Cerebellar nuclear complex (tissue), 1 donor: ENCODE data around the gene GPR101.
A peak's percentile ranks its signal among the peaks of the same experiment; 100 is the strongest.

Experiments used
- DNase-seq, 2 experiments: peaks; one replicate each; lab custom pipeline; 2025; lab: John Stamatoyannopoulos, UW

The GPR101 gene

GRCh38 chrX:137033774-137034507 is at the start of gene GPR101:
TSS of gene GPR101 (minus strand) at chrX:137033995. CDS start at chrX:137031674, 2,321 bp downstream.
- no peak for DNase-seq

GRCh38 chrX:137081239-137081638 is 47.4 kb upstream of the GPR101 start:
- DNase-seq = no peak

- no peak for DNase-seq
Observed at GRCh38 chrX:137072396-137072795, 38.6 kb upstream of the GPR101 start.

GRCh38 chrX:137071596-137071995 is 37.8 kb upstream of the GPR101 start:
- DNase-seq = no peak

GRCh38 chrX:137067147-137067546 is 33.4 kb upstream of the GPR101 start:
- DNase-seq = no peak

- DNase-seq = no peak
Observed at GRCh38 chrX:137062915-137063617, 29.3 kb upstream of the GPR101 start.

GRCh38 chrX:137058339-137059127 is 24.7 kb upstream of the GPR101 start:
- DNase-seq = no peak

GRCh38 chrX:137052643-137053235 is 18.9 kb upstream of the GPR101 start:
- DNase-seq = no peak

- no peak for DNase-seq
Observed at GRCh38 chrX:137051978-137052642, 18.3 kb upstream of the GPR101 start.

GRCh38 chrX:137044893-137045292 is 11.1 kb upstream of the GPR101 start:
- DNase-seq = no peak

- DNase-seq = no peak
Observed at GRCh38 chrX:137043736-137044135, 9.9 kb upstream of the GPR101 start.

GRCh38 chrX:137041329-137041728 is 7.5 kb upstream of the GPR101 start:
- DNase-seq = no peak

- no peak for DNase-seq
Observed at GRCh38 chrX:137040113-137040794, 6.5 kb upstream of the GPR101 start.

GRCh38 chrX:137034508-137034872 is 695 bp upstream of the GPR101 start:
- no peak for DNase-seq

GRCh38 chrX:137032841-137033773 is 688 bp downstream of the GPR101 start:
- DNase-seq = no peak

GRCh38 chrX:137032341-137032694 is 1.5 kb downstream of the GPR101 start:
- no peak for DNase-seq

- DNase-seq = peak in 1 of 2 experiments; percentile 10
Observed at GRCh38 chrX:137031517-137032340, 2.1 kb downstream of the GPR101 start.

- DNase-seq = no peak
Observed at GRCh38 chrX:137031039-137031438, 2.8 kb downstream of the GPR101 start.

- no peak for DNase-seq
Observed at GRCh38 chrX:137028699-137029098, 5.1 kb downstream of the GPR101 start.
